ENCODE measurements around the gene EXT2.

GRCh38 chr11:44271286-44271685 lies 175.8 kb downstream of the EXT2 start:
- TF ChIP-seq ZNF121 (CRISPR knock-in tag; IDR thresholded peaks at IDR 0.05), result no peak
- TF ChIP-seq FOSL2 (CRISPR knock-in tag; IDR thresholded peaks at IDR 0.05), result no peak
- TF ChIP-seq E2F5 (CRISPR knock-in tag; conservative IDR thresholded peaks at IDR 0.05), result no peak
- no peak for TF ChIP-seq EZH2 (conservative IDR thresholded peaks at IDR 0.05; ENCODE audit: low read depth, low read length)
- TF ChIP-seq DZIP1 (CRISPR knock-in tag; IDR thresholded peaks at IDR 0.05), result no peak
- TF ChIP-seq NFE2L1 (CRISPR knock-in tag; IDR thresholded peaks at IDR 0.05; ENCODE audit: borderline replicate concordance), result no peak
- no peak for TF ChIP-seq MYC (CRISPR knock-in tag; IDR thresholded peaks at IDR 0.05; ENCODE audit: borderline replicate concordance)
- no peak for TF ChIP-seq ETS1 (CRISPR knock-in tag; IDR thresholded peaks at IDR 0.05)
- no peak for TF ChIP-seq ZNF235 (CRISPR knock-in tag; IDR thresholded peaks at IDR 0.05; ENCODE audit: borderline replicate concordance)
- no peak for TF ChIP-seq WIZ (CRISPR knock-in tag; IDR thresholded peaks at IDR 0.05)
- no peak for TF ChIP-seq KDM1A (CRISPR knock-in tag; IDR thresholded peaks at IDR 0.05)
- no peak for TF ChIP-seq PAXIP1 (CRISPR knock-in tag; conservative IDR thresholded peaks at IDR 0.05)
- TF ChIP-seq MAFF (IDR thresholded peaks at IDR 0.05; ENCODE audit: low read depth, low read length), result no peak
